HEK293 (cell line): ENCODE measurements around the gene SERPINA12.

ENCODE experiments used
- HOXA7 ChIP-seq: sonication (generic); formaldehyde crosslinking; IDR thresholded peaks from 2 replicates; pipeline ENCODE4 v1.8.1; 2022; ENCODE audit warnings: missing genetic modification reagents, borderline replicate concordance
- SCRT2 ChIP-seq: fragments of 450-650 bp; formaldehyde crosslinking; IDR thresholded peaks from 2 replicates; pipeline ENCODE4 v1.5.1; 2016; ENCODE audit warnings: missing biosample characterization, missing genetic modification characterization
- SP2 ChIP-seq: fragments of 450-650 bp; formaldehyde crosslinking; IDR thresholded peaks from 2 replicates; pipeline ENCODE4 v1.5.1; 2016; ENCODE audit warnings: missing biosample characterization, missing genetic modification characterization
- ZBTB1 ChIP-seq: fragments of 450-650 bp; formaldehyde crosslinking; IDR thresholded peaks from 2 replicates; pipeline ENCODE4 v1.5.1; 2016; ENCODE audit warnings: missing biosample characterization, missing genetic modification characterization
- ZBTB21 ChIP-seq: fragments of 450-650 bp; formaldehyde crosslinking; IDR thresholded peaks from 2 replicates; pipeline ENCODE4 v1.5.1; 2017; ENCODE audit warnings: missing biosample characterization, missing genetic modification characterization
- ZNF184 ChIP-seq: fragments of 450-650 bp; IDR thresholded peaks from 2 replicates; pipeline ENCODE4 v1.5.1; 2018; ENCODE audit warnings: missing biosample characterization, mild to moderate bottlenecking, missing genetic modification characterization
- ZNF350 ChIP-seq: fragments of 450-650 bp; formaldehyde crosslinking; IDR thresholded peaks from 2 replicates; pipeline ENCODE4 v1.5.0; 2017; ENCODE audit warnings: missing biosample characterization, mild to moderate bottlenecking, missing genetic modification characterization
- ZNF423 ChIP-seq: fragments of 450-650 bp; formaldehyde crosslinking; IDR thresholded peaks from 2 replicates; pipeline ENCODE4 v1.5.1; 2016; ENCODE audit warnings: missing biosample characterization, missing genetic modification characterization
- ZNF514 ChIP-seq: fragments of 450-650 bp; formaldehyde crosslinking; IDR thresholded peaks from 2 replicates; pipeline ENCODE4 v1.5.1; 2016; ENCODE audit warnings: missing biosample characterization, missing genetic modification characterization
- ZNF561 ChIP-seq: fragments of 450-650 bp; IDR thresholded peaks from 2 replicates; pipeline ENCODE4 v1.5.1; 2018; ENCODE audit warnings: missing biosample characterization, missing genetic modification characterization, borderline replicate concordance
- TF ChIP-seq, protein P1 (sequence below): fragments of 450-650 bp; formaldehyde crosslinking; IDR thresholded peaks from 2 replicates; pipeline ENCODE4 v1.5.1; 2016; ENCODE audit warnings: missing biosample characterization, missing genetic modification characterization
- TF ChIP-seq, protein P2 (sequence below): fragments of 450-650 bp; formaldehyde crosslinking; IDR thresholded peaks from 2 replicates; pipeline ENCODE4 v1.5.1; 2017; ENCODE audit warnings: missing biosample characterization, missing genetic modification characterization
- TF ChIP-seq, protein P3 (sequence below): fragments of 450-650 bp; formaldehyde crosslinking; IDR thresholded peaks from 2 replicates; pipeline ENCODE4 v1.5.1; 2016; ENCODE audit warnings: missing biosample characterization, missing genetic modification characterization
- TF ChIP-seq, protein P4 (sequence below): fragments of 450-650 bp; formaldehyde crosslinking; IDR thresholded peaks from 2 replicates; pipeline ENCODE4 v1.5.1; 2016; ENCODE audit warnings: missing biosample characterization, missing genetic modification characterization, low read depth

DNA sequence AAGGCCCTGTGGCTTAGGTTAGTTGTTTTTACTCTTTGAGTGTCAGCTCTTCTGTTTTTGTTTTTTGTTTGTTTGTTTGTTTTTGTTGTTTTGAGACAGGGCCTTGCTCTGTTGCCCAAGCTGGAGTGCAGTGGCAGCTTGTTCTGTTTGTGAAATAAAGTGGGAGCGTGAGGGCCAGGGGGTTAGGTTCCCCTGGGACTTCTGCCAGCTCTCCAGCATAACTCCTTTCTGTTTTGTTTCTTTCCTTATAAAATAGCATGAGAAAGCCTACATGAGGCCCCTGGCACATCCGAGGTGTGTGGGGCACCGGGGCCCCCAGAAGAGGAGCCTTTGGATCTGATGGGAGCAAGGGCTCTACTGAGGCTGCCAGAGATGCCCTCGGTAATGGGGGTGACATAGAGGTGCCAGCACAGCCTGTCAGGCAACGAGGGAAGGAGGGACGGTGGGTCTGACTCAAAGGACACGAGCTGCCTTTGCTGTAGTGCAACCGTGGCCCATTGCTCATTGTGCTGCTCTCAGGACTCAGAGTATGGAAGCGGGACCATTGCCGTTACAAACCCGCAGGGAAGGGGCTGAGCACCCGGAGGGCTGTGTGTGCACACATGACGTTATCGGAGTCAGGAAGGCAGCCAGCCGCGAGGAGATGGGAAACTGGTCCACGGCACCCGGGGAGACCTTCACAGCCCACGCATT is 47.6 kb downstream of the SERPINA12 start:
- no peak for TF ChIP-seq ZBTB1 (tag by site-specific recombination)
- no peak for TF ChIP-seq ZNF514
- no peak for TF ChIP-seq SCRT2 (tag by site-specific recombination)
- TF ChIP-seq ZNF423 (tag by site-specific recombination) = no peak
- TF ChIP-seq, protein P1, sequence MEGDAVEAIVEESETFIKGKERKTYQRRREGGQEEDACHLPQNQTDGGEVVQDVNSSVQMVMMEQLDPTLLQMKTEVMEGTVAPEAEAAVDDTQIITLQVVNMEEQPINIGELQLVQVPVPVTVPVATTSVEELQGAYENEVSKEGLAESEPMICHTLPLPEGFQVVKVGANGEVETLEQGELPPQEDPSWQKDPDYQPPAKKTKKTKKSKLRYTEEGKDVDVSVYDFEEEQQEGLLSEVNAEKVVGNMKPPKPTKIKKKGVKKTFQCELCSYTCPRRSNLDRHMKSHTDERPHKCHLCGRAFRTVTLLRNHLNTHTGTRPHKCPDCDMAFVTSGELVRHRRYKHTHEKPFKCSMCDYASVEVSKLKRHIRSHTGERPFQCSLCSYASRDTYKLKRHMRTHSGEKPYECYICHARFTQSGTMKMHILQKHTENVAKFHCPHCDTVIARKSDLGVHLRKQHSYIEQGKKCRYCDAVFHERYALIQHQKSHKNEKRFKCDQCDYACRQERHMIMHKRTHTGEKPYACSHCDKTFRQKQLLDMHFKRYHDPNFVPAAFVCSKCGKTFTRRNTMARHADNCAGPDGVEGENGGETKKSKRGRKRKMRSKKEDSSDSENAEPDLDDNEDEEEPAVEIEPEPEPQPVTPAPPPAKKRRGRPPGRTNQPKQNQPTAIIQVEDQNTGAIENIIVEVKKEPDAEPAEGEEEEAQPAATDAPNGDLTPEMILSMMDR (tag by site-specific recombination) = no peak
- TF ChIP-seq HOXA7 (CRISPR knock-in tag) = no peak
- no peak for TF ChIP-seq SP2 (tag by site-specific recombination)
- TF ChIP-seq, protein P2, sequence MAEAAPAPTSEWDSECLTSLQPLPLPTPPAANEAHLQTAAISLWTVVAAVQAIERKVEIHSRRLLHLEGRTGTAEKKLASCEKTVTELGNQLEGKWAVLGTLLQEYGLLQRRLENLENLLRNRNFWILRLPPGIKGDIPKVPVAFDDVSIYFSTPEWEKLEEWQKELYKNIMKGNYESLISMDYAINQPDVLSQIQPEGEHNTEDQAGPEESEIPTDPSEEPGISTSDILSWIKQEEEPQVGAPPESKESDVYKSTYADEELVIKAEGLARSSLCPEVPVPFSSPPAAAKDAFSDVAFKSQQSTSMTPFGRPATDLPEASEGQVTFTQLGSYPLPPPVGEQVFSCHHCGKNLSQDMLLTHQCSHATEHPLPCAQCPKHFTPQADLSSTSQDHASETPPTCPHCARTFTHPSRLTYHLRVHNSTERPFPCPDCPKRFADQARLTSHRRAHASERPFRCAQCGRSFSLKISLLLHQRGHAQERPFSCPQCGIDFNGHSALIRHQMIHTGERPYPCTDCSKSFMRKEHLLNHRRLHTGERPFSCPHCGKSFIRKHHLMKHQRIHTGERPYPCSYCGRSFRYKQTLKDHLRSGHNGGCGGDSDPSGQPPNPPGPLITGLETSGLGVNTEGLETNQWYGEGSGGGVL = no peak
- TF ChIP-seq ZBTB21 (tag by site-specific recombination) = no peak
- no peak for TF ChIP-seq ZNF350 (tag by site-specific recombination)
- TF ChIP-seq ZNF561 (tag by site-specific recombination) = no peak
- TF ChIP-seq, protein P3, sequence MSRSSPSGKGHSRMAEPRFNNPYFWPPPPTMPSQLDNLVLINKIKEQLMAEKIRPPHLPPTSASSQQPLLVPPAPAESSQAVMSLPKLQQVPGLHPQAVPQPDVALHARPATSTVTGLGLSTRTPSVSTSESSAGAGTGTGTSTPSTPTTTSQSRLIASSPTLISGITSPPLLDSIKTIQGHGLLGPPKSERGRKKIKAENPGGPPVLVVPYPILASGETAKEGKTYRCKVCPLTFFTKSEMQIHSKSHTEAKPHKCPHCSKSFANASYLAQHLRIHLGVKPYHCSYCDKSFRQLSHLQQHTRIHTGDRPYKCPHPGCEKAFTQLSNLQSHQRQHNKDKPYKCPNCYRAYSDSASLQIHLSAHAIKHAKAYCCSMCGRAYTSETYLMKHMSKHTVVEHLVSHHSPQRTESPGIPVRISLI (tag by site-specific recombination) = no peak
- TF ChIP-seq, protein P4, sequence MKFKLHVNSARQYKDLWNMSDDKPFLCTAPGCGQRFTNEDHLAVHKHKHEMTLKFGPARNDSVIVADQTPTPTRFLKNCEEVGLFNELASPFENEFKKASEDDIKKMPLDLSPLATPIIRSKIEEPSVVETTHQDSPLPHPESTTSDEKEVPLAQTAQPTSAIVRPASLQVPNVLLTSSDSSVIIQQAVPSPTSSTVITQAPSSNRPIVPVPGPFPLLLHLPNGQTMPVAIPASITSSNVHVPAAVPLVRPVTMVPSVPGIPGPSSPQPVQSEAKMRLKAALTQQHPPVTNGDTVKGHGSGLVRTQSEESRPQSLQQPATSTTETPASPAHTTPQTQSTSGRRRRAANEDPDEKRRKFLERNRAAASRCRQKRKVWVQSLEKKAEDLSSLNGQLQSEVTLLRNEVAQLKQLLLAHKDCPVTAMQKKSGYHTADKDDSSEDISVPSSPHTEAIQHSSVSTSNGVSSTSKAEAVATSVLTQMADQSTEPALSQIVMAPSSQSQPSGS (tag by site-specific recombination) = no peak
- TF ChIP-seq ZNF184 (tag by site-specific recombination) = no peak
